ENCODE measurements around the gene MYCBP2. TPM values are rescaled to one million over a fixed set of nuclear protein-coding genes. Genes with fewer than 3 reads are reported as not detected.
"Not testable (repeated sequence)": the region's sequence is repeated elsewhere in the genome, so short reads cannot be mapped to it uniquely, and the experiment has no call there.

MYCBP2 gene
- total RNA-seq, 1 donor from 2014 or later: 116 TPM

- intact Hi-C loops (cut with micrococcal nuclease): no loop called here
Measured at GRCh38 chr13:77222000-77222690, 104.7 kb downstream of the MYCBP2 start.

DNA sequence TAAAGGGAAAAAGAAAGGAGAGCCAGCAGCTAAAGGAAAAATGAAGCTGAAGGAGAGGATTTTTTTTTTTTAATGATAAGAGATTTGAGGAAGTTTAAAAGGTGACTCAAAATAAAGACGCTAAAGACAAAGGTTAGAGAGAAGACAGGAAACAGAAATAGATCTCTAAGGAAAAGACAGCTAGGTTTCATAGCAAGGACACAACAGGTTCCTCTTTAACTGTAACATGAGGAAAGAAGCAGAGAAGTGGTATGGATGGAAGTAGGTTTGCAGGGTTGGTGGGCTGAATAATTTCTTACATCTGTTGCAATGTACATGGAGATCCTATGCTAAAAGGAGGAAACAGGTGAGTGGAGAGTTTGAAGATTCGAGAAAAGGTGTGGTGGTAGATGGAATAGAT is 107.5 kb downstream of the MYCBP2 start:
- intact Hi-C loops (cut with micrococcal nuclease): no loop called here

DNA sequence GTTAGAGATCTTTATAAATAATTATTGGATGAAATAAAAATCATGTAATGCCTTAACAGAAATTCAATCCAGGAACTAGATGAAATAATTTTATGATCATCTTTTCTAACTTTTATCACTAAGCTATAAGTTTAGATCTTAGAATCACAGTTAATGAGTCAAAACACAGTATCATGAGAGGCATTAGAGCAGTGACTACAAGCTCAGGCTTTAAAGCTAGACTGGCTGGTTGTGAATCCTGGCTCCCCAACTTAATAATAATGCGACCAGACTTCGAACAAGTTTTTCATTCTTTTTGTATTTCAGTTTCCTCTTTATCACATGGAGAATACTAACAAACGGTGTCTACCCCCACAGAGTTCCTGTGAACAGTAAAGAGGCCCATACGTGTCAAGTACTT is 108.6 kb downstream of the MYCBP2 start:
- intact Hi-C loops (cut with micrococcal nuclease): no loop called here

DNA sequence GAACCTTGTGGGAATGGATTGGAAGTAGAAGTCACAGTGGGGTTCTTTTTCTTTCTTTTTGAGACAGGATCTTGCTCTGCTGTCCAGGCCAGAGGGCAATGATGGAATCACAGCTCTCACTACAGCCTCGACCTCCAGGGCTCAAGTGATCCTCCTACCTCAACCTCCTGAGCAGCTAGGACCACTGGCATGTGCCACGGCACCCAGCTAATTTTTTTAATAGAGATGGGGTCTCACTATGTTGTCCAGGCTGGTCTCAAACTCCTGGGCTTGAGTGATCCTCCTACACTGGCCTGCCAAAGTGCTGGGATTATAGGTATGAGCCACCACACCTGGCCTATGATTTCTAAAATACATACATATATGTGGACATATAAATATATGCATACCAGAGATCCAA is 111.4 kb downstream of the MYCBP2 start:
- intact Hi-C loops (cut with micrococcal nuclease): no loop called here

DNA sequence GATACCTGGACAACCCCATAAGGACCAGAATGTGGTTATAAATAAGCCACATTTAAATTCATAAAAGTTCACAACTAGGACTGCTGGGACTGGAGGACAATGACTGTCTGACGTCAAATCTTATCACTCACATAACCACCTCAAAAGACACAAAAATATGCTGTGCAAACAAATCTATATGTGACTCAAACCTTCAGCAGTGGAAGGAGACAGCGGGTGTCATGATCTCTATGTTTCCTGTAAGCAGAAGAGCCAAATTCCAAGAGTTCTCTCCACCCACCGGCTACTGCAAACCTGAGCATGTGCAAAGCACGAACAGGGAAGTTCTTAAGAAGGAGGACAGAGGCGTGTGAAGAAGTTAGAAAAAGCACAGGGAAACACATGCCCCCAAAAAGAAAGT is 113.2 kb downstream of the MYCBP2 start:
- intact Hi-C loops (cut with micrococcal nuclease): no loop called here

GRCh38 chr13:77207943-77208342 is 119.0 kb downstream of the MYCBP2 start:
- intact Hi-C loops (cut with micrococcal nuclease): no loop called here

DNA sequence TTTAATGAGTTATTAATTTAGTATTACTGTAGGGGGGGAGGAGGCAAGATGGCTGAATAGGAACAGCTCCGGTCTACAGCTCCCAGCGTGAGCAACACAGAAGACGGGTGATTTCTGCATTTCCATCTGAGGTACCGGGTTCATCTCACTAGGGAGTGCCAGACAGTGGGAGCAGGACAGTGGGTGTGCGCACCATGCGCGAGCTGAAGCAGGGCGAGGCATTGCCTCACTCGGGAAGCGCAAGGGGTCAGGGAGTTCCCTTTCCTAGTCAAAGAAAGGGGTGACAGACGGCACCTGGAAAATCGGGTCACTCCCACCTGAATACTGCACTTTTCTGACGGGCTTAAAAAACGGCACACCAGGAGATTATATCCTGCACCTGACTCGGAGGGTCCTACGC is 127.9 kb downstream of the MYCBP2 start:
- intact Hi-C loops (cut with micrococcal nuclease): not testable (repeated sequence)

DNA sequence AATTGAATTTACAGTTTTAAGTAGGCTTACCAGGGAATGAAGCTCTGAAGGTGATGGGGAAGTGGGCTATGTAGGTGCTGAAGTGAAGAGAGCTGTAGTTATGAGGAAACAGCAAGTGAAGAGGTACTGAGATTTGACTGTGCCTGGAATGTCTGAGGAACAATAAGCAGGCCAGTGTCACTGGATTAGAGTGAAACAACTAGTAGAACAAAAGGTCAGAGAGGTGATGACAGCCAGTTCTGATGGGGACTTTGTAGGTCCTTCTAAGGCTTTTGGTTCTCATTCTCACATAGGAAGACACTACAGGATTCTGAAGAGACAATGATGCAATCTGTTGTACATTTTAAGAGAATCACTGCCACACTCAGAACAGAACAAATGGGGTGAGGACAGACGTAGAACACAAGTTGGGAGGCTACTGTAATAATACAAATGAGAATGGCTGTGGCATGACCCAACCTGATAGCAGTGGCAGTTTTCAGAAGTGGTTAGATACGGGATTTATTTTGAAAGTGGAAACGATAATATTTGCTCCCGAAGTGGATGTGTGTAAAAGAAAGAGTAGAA is 130.8 kb downstream of the MYCBP2 start:
- intact Hi-C loops (cut with micrococcal nuclease): no loop called here

DNA sequence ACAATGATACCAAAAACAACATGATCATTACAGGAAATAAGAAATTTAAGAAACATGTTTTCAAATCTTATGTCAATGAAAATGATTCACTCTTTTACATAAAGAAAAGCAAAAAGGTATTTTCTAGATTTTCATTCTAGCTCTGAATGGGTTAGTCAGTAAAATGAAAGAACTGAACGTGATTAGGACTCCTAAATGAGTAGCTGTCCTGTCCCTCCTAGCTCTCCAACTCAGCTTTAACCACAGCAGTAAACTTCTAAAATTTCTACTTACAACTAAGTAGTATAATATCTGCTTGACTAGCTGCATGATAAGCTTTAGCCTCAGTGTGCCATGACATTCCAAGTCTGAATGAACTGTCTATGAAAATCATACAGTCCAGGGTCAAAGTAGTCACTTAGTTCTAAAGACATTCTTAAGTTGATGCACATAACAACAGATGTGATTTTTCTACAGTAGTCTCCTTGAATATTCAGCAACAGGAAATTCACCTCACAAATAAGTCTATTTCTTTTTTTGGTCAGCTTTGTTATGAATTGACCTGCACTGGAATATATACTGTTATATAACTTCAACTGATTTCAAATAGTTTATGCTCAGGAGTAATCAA is 136.4 kb downstream of the MYCBP2 start:
- intact Hi-C loops (cut with micrococcal nuclease): no loop called here

DNA sequence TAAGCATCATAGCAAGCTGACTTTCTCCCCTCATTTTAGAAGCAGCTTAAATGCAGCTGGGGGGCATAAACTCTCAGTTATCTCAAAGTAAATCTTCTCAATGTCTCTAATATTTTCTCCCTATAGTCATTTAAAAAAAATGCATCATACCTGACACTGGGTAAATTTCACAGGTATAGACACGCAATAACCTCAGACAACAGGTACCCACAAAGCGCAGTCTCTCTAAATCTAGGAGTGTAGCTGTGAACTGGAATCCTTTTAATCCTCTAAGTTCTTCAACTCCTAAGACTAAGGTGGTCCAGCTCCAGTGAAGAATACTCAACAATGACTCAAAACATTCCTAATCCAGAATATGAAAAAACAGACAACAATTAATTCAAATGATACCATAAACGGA is 141.2 kb downstream of the MYCBP2 start:
- intact Hi-C loops (cut with micrococcal nuclease): loop anchor here (2.0 kb wide), 1 partner anchor 293 kb away; no protein-coding TSS in a partner anchor

- intact Hi-C loops (cut with micrococcal nuclease): loop anchor here (2.0 kb wide), 1 partner anchor 294 kb away; no protein-coding TSS in a partner anchor
Measured at GRCh38 chr13:77184455-77184854, 142.4 kb downstream of the MYCBP2 start.

DNA sequence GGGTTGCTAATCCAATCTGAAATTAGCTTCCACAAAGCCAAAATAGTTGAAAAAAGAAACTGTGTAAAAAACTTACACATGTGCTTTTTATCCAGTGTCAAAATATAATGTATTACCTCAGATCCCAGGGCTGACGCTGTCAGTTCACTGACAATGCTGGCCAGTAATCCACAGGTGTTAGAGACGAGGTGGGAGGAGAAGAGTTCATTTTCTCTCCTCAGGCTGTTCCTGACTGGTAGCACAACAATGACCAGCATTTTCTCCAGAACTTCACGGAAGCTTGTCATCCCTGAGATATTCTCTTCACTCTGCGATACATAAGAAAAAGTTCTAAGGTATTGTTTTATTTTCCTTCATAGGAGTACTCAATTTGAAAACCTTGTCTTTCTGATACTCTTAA is 146.9 kb downstream of the MYCBP2 start:
- intact Hi-C loops (cut with micrococcal nuclease): no loop called here

- intact Hi-C loops (cut with micrococcal nuclease): no loop called here
Measured at GRCh38 chr13:77177646-77178045, 149.2 kb downstream of the MYCBP2 start.

- intact Hi-C loops (cut with micrococcal nuclease): no loop called here
Measured at GRCh38 chr13:77176350-77176749, 150.5 kb downstream of the MYCBP2 start.

DNA sequence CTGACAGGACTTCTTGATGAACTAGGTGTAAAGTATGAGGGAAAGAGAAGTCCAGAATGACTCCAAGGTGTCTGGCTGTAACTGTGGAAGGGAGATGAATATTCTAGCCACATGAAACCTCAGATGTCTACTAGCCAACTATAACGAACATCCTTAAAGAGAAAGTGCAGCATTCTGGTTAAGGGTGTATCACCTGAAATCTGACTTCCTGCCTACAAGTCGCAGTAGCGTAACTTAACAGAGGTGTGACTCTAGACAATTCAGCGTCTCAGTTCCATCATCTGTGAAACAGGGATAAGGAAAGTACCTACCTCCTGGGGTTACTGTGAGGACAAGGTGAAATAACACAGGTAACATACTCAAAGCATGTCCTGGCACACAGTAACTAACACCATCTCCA is 154.2 kb downstream of the MYCBP2 start:
- intact Hi-C loops (cut with micrococcal nuclease): no loop called here

- intact Hi-C loops (cut with micrococcal nuclease): no loop called here
Measured at GRCh38 chr13:77171451-77171850, 155.4 kb downstream of the MYCBP2 start.

DNA sequence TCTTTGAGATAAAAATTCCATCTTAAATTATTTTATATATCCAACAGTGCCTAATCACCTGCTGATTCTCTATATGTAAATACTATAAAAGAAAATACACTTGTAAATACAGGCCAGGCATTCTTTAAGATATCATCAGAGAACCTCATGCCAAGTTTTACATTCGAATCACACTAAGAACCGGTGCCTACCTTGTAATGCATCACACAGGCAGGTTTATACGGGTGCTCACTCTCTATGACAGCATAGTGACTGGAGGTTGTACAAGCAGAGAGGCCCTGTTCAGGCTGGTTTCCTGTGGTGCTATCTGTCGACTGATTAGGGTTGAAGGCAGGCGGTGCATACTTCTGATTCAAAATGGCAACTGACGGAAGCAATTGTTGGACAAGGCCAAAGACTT is 158.7 kb downstream of the MYCBP2 start:
- intact Hi-C loops (cut with micrococcal nuclease): no loop called here

GRCh38 chr13:77150651-77151050 is 176.2 kb downstream of the MYCBP2 start:
- intact Hi-C loops (cut with micrococcal nuclease): no loop called here

GRCh38 chr13:77143431-77143830 is 183.5 kb downstream of the MYCBP2 start:
- intact Hi-C loops (cut with micrococcal nuclease): no loop called here

- intact Hi-C loops (cut with micrococcal nuclease): no loop called here
Measured at GRCh38 chr13:77139306-77139705, 187.6 kb downstream of the MYCBP2 start.

DNA sequence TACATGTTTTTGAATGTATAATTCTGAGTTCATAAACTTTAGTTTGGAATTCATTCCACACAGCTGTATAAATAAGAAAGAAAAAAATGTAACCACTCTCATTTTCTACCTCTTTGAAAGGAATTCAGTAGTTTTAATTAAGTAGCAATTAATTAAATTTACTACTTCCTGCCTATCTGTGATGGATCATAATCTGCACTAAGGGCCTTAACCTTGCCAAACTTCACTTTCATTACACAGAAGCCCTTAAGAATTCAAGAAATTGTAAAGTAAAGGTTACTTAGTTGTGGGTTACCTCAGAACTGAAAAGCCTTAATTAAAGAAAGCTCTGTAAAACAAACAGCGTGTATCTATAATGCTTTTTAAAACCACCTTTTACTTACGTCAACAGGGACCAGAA is 188.1 kb downstream of the MYCBP2 start:
- intact Hi-C loops (cut with micrococcal nuclease): no loop called here

GRCh38 chr13:77136902-77137420 is 189.9 kb downstream of the MYCBP2 start:
- intact Hi-C loops (cut with micrococcal nuclease): no loop called here

DNA sequence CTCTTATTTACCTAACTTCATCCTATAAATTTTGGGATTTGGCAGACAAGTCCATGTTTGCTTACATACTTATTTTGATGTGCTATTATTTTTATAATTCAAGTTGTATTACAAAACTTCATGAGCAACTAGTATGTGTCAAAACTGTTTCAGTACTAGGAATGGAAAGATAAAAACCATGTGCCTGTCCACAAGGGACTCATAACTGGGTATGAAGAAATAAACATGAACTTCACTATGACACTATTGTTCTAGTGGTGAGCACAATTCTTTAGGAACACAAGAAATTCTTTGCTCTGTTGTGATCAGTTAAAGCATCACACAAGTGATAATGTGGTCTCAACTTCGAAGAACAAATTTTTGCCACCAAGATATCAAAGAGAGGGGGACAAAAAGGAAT is 202.5 kb downstream of the MYCBP2 start:
- intact Hi-C loops (cut with micrococcal nuclease): loop anchor here (10.0 kb wide), 1 partner anchor 50 kb away; no protein-coding TSS in a partner anchor

Measured in T-helper 2 cell treated with Interferon-gamma antibody and Interleukin-4, amounts not matched to agents 100 ng/mL and 5 ng/mL, for 36 hours (primary cell).